Right kidney (tissue), 1 donor: ENCODE results near the gene TRAPPC1.
A peak's percentile ranks its signal among the peaks of the same experiment; 100 is the strongest.

Experiments used
- DNase-seq: peaks from one replicate; pipeline ENCODE4 v3.0.0-alpha.2; 2016

TRAPPC1 gene

DNA sequence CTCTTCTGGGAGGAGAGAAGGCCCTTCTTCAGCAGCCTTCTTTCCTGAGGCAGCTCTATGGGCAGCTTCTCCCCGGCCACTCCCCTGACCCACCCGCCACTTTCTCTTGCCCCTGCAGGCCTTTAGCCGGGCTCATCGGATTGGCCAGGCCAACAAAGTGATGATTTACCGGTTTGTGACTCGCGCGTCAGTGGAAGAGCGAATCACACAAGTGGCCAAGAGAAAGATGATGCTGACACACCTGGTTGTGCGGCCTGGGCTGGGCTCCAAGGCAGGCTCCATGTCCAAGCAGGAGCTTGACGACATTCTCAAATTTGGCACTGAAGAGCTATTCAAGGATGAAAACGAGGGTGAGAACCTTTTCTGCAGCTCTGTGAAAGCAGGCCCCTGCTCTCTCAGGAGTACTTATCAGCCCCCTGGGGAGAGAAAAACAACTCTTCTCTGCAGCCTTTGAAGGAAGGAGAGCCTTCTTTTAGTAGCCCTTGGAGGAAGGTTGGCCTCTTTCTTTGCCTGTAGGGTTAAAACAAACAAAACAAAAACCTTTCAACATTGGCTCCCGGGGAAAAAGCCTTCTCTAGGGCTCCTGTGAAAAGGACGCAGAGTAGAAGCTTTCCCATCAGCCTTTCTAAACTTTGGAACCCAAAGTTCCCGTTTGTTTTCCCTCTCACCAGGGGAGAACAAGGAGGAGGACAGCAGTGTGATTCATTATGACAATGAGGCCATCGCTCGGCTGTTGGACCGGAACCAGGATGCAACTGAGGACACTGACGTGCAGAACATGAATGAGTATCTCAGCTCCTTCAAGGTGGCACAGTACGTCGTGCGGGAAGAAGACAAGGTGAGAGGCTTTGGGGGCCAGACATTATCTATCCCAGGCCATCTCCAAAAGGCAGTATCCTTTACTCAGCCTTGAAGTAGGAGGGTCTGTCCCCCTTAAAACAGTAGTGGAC is 28.3 kb downstream of the TRAPPC1 start:
- no peak for DNase-seq

DNA sequence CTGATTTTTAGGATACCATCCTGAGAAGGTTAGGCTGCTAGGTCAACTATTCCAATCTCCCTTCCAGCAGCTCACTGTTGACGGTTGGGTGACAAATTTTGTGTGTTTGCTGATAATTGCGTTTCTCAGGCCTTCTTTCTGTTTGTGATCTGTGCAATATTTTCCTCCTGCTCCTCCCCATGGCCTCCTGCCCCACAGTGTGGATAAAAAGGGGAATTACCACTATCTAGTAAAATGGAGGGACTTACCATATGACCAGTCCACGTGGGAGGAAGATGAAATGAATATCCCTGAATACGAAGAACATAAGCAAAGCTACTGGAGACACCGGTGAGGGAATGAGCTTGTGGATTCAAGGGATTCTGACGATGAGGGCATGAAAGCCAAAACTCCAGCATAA is 34.0 kb downstream of the TRAPPC1 start:
- DNase-seq = no peak

DNA sequence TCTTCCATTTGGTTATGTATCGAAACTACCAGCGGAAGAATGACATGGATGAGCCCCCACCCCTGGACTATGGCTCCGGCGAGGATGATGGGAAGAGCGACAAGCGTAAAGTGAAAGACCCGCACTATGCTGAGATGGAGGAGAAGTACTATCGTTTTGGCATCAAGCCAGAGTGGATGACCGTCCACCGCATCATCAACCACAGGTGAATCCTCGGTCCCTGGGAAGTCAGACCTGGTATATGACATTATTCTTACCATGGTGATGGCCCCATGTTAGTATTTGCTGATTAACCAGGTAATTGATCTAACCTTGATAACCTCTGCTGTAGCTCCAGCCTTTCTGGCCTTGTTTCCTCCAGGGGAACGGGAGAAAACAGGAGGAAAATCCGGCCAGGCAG is 34.7 kb downstream of the TRAPPC1 start:
- no peak for DNase-seq

DNA sequence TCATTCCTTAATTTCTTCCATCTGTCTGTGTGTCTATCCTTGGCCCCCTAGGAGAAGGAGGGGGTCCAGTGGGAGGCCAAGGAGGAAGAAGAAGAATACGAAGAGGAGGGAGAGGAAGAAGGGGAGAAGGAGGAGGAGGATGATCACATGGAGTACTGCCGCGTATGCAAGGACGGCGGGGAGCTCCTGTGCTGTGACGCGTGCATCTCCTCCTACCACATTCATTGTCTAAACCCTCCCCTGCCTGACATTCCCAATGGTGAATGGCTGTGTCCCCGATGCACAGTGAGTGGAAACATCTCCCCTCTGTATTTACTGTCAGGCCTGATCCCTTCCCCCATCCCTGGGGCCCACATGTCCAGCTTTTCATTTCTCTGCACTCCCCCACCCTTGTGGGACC is 36.9 kb downstream of the TRAPPC1 start:
- DNase-seq = no peak

DNA sequence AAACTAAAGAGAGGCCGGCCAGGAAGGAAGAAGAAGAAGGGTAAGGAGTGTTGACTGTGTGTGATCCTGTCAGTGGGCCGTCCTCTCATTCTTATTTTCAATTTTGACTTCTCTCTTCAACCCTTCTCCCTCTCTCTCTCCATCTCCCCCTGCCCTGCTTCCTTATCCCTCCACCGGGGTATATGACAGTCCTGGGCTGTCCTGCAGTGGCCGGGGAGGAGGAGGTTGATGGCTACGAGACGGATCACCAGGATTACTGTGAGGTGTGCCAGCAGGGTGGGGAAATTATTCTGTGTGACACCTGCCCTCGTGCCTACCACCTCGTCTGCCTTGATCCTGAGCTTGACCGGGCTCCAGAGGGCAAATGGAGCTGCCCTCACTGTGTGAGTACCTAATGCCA is 37.5 kb downstream of the TRAPPC1 start:
- DNase-seq = no peak

DNA sequence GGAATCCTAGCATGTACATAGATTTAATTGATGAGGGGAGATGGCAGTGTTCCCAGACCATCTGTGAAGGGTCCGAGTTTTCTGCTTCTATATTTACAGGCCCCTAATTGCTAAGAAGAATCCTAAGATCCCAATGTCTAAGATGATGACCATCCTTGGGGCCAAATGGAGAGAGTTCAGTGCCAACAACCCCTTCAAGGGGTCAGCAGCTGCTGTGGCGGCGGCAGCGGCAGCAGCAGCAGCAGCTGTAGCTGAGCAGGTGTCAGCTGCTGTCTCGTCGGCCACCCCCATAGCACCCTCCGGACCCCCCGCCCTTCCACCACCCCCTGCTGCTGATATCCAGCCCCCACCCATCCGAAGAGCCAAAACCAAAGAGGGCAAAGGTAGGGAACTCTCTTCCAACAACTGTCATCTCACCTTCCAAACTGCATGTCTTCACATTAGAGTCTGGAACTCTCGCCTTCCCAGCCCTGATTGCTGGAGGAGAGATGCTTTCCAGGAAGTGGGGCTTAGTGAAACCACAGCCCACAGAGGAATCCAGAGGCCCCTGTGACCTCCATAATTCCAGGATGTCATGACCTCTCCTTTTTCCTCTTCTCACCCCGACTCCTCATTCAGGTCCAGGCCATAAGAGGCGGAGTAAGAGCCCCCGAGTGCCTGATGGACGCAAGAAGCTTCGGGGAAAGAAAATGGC is 38.4 kb downstream of the TRAPPC1 start:
- DNase-seq = no peak

DNA sequence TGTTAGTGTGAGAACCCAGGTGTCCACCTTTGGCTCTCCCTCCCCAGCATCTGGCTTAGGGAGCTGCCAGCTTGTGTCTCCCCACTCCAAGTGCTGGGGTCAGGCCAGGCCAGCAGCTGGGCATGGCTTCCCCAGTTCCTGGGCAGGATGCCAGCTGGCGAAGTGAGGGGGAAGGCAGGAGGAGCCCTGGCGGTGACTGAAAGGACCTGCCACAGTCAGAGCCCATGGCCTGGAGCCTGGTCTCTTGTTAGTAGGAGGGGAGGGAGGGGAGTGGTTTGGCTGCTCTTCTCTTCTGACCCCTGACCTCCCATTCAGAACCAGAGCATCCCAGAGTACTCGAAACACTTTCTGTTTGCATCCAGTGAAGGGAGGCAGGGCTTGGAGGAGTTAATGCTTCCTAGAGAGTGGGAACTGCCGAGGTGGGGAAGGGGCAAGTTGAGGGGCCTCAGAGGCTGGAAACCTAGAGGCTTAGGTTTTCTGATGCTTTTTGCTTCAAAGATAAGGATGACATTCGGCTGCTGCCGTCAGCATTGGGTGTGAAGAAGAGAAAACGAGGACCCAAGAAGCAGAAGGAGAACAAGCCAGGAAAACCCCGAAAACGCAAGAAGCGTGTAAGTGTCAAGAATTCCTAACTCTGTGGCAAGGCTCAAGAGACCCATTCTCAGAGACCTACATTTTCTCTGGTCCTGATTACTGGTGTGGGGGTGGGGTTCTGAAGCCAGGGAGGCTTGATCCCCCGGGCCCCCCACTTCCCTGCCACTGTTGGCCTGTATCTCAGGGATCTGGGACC is 42.4 kb downstream of the TRAPPC1 start:
- DNase-seq = peak; percentile 63

DNA sequence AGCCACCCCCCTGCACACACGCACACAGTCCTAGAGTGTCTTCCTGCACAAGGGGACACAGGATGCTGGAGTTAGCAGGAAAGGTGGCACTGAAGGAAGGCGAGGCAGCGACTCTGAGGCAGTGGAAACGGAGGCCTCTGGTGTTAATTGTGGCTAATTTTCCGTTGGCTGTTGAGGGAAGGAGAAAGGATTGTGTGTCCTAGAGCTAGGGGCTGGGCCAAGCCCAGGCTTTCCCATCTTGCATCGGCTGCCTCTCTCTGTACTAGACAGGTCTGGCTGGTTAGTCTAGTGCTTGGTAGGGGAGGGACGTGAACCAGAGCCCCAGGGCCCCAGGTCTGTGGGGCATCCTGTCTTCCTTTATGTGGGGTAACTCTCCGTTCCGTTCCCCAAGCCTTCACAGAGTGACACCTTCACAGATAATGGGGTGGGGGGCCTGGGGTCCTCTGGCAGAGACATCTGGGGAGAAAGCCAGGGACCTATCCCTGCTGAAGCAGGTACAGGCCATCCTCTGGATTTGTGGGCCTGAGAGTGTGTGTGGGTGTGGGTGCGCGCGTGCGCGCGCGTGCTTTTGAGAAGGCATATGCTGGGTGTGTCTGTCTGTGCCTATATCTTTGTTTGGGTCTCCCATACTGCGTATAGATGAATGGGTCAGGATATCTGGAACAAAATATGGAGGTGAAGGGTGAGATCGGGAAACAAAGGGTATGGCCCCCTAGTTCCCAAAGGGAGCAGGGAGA is 43.4 kb downstream of the TRAPPC1 start, which contains the start of gene CHD3:
Gene CHD3, plus strand, starts transcription at position 606 of the 737 bp plus-strand sequence. CDS start 212 bp downstream, outside the sequence.
- no peak for DNase-seq

DNA sequence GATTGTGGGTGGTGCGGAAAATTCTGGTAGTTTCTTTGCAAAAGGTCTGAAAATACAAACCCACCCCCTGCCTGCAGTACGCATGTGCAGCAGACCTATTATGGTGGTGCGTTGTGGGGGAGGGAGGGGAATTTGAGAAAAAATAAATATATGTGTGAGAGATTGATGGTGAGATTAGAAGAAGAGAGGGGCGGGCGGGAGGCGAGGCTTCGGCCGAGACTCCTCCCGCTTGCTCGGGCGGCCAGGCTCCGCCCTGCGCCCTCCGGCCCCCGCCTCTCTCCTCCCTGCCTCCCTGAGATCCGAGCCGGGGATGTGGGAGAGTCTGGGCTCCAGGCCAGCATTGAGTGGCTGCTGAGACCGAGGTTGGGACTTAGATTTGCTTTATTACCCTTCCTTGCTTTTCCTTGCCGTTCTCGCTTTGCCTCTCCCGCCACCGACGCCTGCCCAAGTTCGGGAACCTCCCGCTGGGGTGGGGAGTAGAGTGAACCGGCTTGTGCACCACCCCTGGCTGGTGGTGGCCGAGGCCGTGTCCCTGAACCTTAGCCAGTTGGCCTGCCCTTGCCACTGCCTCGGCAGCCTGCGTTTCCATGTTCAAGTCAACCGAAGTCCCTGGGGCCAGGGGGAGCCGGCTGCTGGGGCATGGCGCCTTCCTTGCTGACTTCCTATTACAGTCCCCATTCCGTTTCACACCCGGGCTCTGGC is 44.1 kb downstream of the TRAPPC1 start:
- peak; percentile 93 for DNase-seq

DNA sequence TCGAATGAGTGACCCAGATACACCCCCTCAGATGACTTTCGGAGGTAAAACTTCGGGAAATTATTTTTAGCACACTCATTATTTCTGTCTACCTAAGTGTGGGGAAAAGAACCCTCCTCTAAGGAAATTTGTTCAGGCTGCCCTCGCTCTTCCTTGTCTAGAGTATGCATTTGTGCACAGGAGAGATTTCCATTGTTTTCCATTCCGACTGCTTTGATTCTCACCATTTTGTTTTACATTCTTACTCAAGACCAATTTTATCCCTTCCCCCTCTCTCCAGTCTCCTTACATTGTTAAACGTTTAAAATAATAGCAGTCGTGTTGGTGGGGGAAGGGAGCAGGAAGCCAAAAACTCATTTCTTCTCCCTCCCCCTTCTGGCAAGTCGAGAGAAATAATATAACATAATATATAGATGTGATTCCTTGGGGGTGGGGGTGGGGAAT is 44.7 kb downstream of the TRAPPC1 start:
- no peak for DNase-seq

DNA sequence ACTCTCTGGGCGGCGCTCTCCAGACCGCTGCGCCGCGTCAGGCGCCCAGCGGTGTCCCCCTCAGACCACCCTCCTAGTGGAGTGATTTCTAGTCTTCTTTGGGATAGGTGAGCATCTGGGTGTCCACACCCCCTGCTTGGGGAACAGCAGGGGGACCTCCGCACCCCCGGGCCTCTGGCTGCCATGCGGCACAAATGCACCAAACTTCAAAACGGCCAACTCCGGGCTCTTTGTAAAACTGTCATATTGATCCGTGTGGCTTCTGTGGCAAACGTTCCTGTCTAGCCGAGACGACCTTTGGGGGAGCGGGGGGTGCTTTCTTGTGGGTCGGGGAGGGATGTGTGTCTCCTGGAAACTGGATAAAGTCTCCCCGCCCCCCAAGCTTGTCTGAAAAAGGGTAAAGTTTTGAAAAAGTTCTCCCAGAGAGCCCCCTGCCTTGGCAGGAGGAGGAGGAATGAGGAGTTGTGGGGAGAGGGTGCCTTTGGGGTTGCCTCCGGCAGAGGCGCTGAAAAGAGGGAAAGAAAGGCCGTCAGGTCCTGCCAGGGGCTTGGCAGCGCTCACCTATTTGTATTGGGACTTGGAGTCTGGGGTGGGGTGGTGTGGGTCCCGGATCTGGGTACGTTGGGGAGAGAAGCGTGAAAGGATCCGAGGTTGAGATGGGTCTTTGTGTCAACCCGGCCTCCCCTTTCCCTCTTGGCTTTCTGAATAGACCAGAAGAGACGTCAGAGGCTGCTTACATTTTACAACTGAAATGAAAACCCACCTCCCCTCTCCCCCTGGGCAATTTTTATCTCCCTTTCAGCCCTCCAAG is 45.3 kb downstream of the TRAPPC1 start:
- DNase-seq = peak; percentile 73

DNA sequence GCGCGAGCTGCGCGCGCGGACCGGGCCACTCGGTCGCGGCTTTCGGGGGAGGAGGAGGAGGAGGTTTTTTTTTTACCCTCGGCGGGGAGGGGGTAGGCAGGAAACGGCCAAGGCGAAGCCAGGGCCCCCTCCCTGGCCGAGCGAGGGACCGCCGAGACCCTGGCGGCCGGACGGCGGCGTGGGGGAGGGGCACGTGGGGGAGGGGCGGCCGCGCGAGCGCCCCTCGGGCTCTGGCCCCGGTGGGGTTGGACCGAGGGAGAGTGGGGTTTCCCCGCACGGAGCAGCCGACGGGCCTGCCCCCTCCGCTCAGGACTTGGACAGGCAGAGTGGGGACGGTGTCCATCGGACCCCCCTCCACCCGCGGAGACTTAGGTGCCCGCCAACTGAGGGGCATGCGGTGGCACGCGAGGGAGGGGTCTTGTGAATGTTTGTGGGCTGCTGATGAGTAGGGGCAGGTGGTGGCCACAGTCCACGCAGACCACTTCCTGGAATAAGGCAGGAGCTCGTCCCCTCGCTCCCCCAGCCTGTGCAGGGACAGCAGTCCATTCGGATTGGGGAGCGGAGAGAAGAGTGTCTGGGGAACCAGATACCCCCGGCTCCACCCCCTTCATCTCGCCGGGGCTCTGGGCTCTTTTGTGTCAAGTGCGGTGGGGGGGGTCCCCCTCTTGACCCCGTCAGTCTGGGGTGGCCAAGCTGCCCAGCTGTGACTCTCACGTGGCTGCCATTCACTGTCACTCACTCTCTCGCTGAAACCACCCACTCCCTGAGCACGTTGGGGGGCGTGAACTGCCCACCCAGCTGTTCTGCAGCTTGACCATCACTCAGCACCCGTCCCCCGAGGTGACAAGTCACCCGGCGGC is 46.1 kb downstream of the TRAPPC1 start:
- DNase-seq = peak; percentile 88

DNA sequence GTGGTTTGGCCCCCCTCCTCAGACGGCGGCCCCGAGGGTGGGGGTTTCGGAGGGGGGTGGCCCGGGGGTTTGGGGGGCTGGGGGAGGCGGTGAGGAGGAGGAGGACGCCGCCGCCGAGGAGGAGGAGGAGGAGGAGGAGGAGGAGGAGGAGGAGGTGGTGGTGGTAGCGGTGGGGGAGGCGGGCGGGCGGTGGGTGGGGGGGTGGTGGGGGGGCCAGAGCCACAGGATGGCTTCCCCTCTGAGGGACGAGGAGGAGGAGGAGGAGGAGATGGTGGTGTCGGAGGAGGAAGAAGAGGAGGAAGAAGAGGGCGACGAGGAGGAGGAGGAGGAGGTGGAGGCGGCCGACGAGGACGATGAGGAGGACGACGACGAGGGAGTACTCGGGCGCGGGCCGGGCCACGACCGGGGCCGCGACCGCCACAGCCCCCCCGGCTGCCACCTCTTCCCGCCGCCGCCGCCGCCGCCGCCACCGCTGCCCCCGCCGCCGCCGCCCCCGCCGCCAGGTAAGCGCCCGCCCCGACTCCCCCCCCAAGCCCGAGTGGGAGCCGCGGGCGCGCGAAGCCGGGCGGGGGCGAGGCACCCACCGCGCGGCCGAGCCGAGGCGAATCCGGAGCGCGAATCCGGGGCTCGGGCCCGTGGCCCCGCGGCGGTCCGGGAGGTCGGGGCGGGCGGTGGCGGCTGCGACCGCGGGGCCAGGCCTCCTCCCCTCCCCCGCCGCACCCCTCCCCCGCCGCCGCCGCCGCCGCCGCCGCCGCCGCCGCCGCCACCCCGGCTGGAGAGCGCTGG is 47.0 kb downstream of the TRAPPC1 start:
- peak; percentile 64 for DNase-seq

DNA sequence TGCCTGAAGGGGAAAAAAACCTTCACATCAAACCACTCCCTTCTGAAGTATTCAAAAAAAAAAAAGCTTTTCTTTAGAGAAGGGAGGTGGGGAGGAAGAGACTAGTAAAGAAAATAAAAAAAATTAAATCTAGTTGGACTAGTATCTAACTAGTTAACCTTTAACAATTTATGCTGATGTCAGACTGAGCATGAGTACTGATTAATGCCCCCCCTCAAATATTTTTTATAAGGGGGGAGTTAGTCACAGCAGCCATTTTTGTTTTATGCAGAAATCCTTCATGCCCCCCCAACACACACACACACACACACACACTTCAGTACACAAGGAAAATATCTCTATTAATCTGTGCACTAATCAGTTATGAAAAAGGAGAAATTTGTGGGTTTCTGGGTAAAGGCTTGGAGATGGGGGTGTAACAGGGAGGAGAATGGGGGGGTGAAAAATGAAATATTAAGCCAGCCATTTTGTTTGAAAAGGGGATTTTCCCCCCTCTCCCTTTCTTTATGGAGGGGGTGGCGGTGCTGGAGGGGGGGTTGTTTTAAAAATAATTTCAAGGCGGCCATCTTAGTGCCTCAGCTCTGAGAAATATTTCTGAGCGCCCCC is 47.9 kb downstream of the TRAPPC1 start:
- peak; percentile 67 for DNase-seq

DNA sequence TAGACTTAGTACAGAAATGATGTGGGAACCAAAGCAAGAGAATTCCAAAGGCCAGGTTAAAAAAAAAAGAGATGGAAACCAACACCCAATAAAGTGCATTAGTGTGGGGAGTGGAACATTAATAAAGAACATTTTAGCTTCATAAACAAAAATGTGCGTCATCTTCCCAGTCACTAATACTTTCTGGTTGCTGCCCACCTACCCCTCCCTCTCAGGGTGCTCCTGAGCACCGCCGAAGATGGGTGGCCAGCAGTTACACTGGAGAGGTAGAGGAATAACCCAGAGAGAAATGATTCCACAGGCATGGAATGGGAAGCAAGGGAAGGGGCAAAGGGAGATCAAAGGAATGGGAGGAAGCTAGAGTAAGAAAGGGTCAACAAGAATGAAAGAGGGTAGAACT is 49.1 kb downstream of the TRAPPC1 start:
- no peak for DNase-seq

DNA sequence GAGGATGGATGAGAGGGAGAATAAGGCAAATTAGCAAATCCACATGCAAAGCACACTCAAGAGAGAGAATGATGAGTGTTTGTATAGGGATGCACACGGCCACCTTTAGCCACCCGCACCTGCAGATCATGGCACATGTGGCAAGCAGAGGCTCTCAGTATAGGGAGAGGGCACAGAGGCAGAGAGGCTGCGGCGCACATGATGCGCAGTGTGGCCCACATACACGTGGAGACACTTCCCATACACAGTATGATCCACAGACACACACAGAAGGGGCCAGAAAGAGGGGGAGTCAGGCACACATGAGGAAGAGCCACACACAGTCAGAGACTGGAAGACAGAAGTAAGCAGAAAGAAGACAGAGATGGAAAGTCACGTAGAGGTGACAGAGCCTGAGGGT is 49.7 kb downstream of the TRAPPC1 start:
- DNase-seq = no peak

DNA sequence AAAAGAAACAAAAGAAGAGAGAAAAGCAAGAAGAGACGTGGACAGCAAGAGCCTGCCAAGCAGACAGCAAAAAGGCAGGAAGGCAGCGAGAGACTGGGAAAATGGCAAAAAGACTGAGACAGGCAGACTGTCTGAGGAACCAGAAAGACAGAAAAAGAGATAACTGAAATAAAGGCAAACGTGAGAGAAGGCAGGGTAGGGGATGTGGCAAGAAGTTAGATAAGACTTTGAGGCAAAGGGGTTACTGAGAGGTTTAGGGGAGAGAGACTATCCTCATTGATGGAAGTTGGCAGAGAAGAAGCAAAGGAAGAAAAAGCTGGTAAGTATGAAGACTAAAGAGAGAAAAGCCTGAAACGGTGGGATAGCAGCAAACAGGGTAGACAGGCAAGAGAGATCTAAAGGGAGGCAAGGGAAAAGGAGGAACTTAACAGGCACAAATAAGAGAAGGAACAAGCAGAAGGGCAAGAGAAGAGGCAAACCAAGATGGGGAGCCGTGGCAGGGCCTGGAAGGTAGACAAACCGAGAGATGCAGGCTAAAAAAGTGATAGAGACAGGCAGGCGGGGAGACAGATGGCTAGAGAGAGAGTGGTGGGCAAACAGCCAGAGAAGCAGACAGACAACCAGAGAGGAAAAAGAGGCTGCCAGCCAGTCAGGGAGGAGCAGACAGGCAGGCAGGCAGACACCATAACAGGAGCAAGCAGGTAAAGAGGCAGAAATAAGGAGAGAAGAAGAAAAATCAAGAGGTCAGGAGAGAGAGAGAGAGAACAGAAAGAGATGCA is 50.3 kb downstream of the TRAPPC1 start:
- no peak for DNase-seq
